HG03457 (cell line): ENCODE measurements around the gene NIT1.

ENCODE experiments used
- ATAC-seq: cut with Tn5 transposase; IDR thresholded peaks from one replicate; pipeline ENCODE4 v1.9.1; 2021; ENCODE audit warnings: moderate number of reproducible peaks; ENCODE audit not compliant: unreplicated experiment

NIT1 gene

GRCh38 chr1:161145832-161146231 is 27.9 kb downstream of the NIT1 start:
- ATAC-seq = no peak

- no peak for ATAC-seq
These were observed 35.3 kb downstream of the NIT1 start for GRCh38 chr1:161153176-161153575.

GRCh38 chr1:161153682-161154337 is 35.9 kb downstream of the NIT1 start, which contains the start of gene UFC1:
Gene UFC1, plus strand, starts transcription at chr1:161153978. Its CDS starts 20 bp downstream, at chr1:161153998.
- ATAC-seq = peak; percentile 50

- ATAC-seq = no peak
These were observed 40.0 kb downstream of the NIT1 start for GRCh38 chr1:161157867-161158266.

- ATAC-seq = no peak
These were observed 40.6 kb downstream of the NIT1 start for GRCh38 chr1:161158316-161159010.

GRCh38 chr1:161159087-161159912 is 41.4 kb downstream of the NIT1 start, which contains the start of gene USP21:
Gene USP21, plus strand, starts transcription at chr1:161159500. Its CDS starts 1,141 bp downstream, at chr1:161160641.
- ATAC-seq = peak; percentile 44

GRCh38 chr1:161159913-161160243 is 42.0 kb downstream of the NIT1 start:
- ATAC-seq = no peak

GRCh38 chr1:161160671-161161145 is 42.8 kb downstream of the NIT1 start:
- ATAC-seq = no peak

- ATAC-seq = no peak
These were observed 43.7 kb downstream of the NIT1 start for GRCh38 chr1:161161652-161162051.

- ATAC-seq = no peak
These were observed 44.1 kb downstream of the NIT1 start for GRCh38 chr1:161162052-161162451.

- ATAC-seq = no peak
These were observed 44.9 kb downstream of the NIT1 start for GRCh38 chr1:161162806-161163205.

GRCh38 chr1:161163793-161164192 is 45.9 kb downstream of the NIT1 start:
- no peak for ATAC-seq

GRCh38 chr1:161164901-161165610 is 47.2 kb downstream of the NIT1 start:
- ATAC-seq = no peak

- ATAC-seq = peak; percentile 80
These were observed 48.1 kb downstream of the NIT1 start, which contains the start of gene PPOX for GRCh38 chr1:161165742-161166668. Gene PPOX, plus strand, starts transcription at chr1:161166426. Its CDS starts 422 bp downstream, at chr1:161166848.

- ATAC-seq = no peak
These were observed 49.0 kb downstream of the NIT1 start for GRCh38 chr1:161166669-161167548.

- no peak for ATAC-seq
These were observed 51.0 kb downstream of the NIT1 start for GRCh38 chr1:161168906-161169305.
